Measurements from ENCODE around the gene TP53BP1.

GRCh38 chr15:43492673-43493601 is at the start of gene TP53BP1:
- TF ChIP-seq, protein P1, sequence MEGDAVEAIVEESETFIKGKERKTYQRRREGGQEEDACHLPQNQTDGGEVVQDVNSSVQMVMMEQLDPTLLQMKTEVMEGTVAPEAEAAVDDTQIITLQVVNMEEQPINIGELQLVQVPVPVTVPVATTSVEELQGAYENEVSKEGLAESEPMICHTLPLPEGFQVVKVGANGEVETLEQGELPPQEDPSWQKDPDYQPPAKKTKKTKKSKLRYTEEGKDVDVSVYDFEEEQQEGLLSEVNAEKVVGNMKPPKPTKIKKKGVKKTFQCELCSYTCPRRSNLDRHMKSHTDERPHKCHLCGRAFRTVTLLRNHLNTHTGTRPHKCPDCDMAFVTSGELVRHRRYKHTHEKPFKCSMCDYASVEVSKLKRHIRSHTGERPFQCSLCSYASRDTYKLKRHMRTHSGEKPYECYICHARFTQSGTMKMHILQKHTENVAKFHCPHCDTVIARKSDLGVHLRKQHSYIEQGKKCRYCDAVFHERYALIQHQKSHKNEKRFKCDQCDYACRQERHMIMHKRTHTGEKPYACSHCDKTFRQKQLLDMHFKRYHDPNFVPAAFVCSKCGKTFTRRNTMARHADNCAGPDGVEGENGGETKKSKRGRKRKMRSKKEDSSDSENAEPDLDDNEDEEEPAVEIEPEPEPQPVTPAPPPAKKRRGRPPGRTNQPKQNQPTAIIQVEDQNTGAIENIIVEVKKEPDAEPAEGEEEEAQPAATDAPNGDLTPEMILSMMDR (conservative IDR thresholded peaks at IDR 0.05) = no peak
- TF ChIP-seq ZFX (IDR thresholded peaks at IDR 0.05) = no peak
